Ovary (tissue), 3 donors: ENCODE measurements around the gene TENM4.

ENCODE experiments used
- CTCF ChIP-seq, 3 donors: fragments of 450-650 bp in 2 of 3; fragments of 200-600 bp in 1 of 3; IDR thresholded peaks; one replicate each; pipeline versions ENCODE4 v1.5.1 to v1.8.0; 2016 to 2022; ENCODE audit warnings: antibody characterized with exemption in 3 of 3, mild to moderate bottlenecking in 1 of 3
- EP300 ChIP-seq: sonication (generic); formaldehyde crosslinking; IDR thresholded peaks from one replicate; pipeline ENCODE4 v1.6.1; 2017; ENCODE audit warnings: antibody characterized with exemption
- donor health status: DM: no; HTN: no; CAD: no.

- TF ChIP-seq CTCF (IDR thresholded peaks at IDR 0.05), result no peak
- no peak for TF ChIP-seq EP300
Observed at GRCh38 chr11:79466411-79466810, 25.6 kb upstream of the TENM4 start.
